HUES64 (cell line): ENCODE data around the gene SEMA7A.
"Not testable (repeated sequence)": the region's sequence is repeated elsewhere in the genome, so short reads cannot be mapped to it uniquely, and the experiment has no call there.

Experiments used
- H3K27ac ChIP-seq: 2 replicates; pipeline ENCODE4 v1.7.0; 2013; ENCODE audit warnings: low read depth, low read length, inconsistent platforms
- H3K27me3 ChIP-seq: 2 replicates; pipeline ENCODE4 v1.6.1; 2013; ENCODE audit warnings: mild to moderate bottlenecking, low read length; ENCODE audit not compliant: insufficient read depth
- H3K36me3 ChIP-seq: 2 replicates; pipeline ENCODE4 v1.6.1; 2013; ENCODE audit warnings: mild to moderate bottlenecking, low read length; ENCODE audit not compliant: insufficient read depth
- H3K4me1 ChIP-seq: 2 replicates; pipeline ENCODE4 v1.6.1; 2013; ENCODE audit warnings: mild to moderate bottlenecking, low read length, moderate library complexity; ENCODE audit not compliant: insufficient read depth
- H3K4me3 ChIP-seq: 2 replicates; pipeline ENCODE4 v1.5.1; 2013; ENCODE audit warnings: mild to moderate bottlenecking, low read length, moderate library complexity
- H3K9ac ChIP-seq: 2 replicates; pipeline ENCODE4 v1.6.1; 2013; ENCODE audit warnings: mild to moderate bottlenecking, low read depth, low read length
- H3K9me3 ChIP-seq: 2 replicates; pipeline ENCODE4 v1.6.1; 2013; ENCODE audit warnings: low read depth, low read length; ENCODE audit not compliant: insufficient read depth
- WGBS: fragments of 150-250, 120-280 bp; methylation state at CpG from one replicate; pipeline ENCODE4 v1.1.7; 2013; ENCODE audit warnings: missing lambda C conversion rate; 5-methylcytosine and 5-hydroxymethylcytosine counted together

SEMA7A gene

DNA sequence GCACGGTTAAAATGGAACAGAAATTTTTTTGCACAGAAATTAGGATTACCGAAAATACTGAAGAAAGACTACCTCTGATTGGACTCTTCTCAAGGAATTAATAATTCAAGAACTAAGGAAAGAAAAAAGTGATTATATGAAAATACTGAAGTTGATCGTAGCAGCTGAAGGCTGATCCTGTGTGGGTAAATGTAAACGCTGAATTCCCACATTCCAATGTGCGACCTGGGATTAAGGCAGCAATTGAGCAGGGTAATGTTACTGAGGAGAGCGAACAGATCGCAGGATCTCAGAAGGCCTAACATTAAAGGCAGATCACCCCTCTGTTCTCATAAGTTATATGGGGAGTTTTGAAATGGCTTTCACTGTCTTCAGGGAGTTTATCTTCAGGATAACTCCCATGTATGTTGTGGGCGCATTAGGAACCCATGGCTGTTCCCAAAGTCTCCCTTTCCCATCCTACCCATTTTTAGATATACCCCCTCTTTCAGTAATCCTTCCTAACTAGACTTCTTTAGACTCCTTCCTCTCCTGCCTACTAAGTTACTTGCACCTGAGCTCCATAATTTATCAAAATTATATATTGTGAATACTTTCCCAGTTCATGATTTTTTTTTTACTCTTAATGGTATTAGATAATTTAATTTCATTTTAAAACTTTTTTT, 28.2 kb upstream of the SEMA7A start:
- 31% methylated on average over 8 of the region's 8 CpGs for WGBS
- Histone ChIP-seq H3K9me3 (no peaks in the 10 kb centered on the region; the same call in 1 of the 2 replicates), H3K9ac (peak overlapping the region; percentile 89), H3K4me3 (peak overlapping the region; percentile 95), H3K36me3 (peaks cover 20% of the 10 kb centered on the region), H3K27me3 (no peaks in the 10 kb centered on the region), H3K27ac (peak overlapping the region; percentile 91), H3K4me1 (peaks cover 9% of the 10 kb centered on the region; the same call in 1 of the 2 replicates)

GRCh38 chr15:74460871-74461846, 27.4 kb upstream of the SEMA7A start, which contains the start of gene UBL7:
UBL7 (minus strand) TSS chr15:74461160; CDS start chr15:74458867, 2,293 bp downstream.
- Histone ChIP-seq H3K4me1 (peaks cover 9% of the 10 kb centered on the region; the same call in 1 of the 2 replicates), H3K27ac (peak within 1 kb of the TSS; percentile 91), H3K27me3 (no peaks in the 10 kb centered on the region), H3K9ac (peak within 1 kb of the TSS; percentile 89), H3K9me3 (no peaks in the 10 kb centered on the region; the same call in 1 of the 2 replicates), H3K36me3 (peaks cover 19% of the 10 kb centered on the region), H3K4me3 (peak within 1 kb of the TSS; percentile 95)
- under 1% methylated on average over 54 of the region's 54 CpGs for WGBS

DNA sequence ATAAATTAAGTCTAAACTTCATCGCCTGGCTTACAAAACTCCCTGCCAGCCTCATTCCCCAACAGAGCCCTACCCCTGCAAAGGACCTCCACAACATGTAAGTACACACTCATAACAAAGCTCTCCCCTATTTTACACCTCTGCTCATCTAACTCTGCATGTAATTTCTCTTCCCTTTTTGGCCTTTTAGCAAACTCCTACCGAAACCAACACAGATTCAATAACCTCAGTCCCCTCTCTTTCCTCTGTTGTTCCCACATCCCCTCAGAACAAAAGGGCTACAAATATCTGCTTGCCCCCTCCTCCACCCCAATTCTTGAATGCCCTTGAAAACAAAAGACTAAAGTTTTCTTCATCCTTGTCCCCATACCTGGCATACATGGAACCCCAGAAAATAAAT, 26.5 kb upstream of the SEMA7A start:
- WGBS: 75% methylated on average over 2 of the region's 2 CpGs
- Histone ChIP-seq H3K4me1 (peaks cover 9% of the 10 kb centered on the region; the same call in 1 of the 2 replicates), H3K9me3 (no peaks in the 10 kb centered on the region; the same call in 1 of the 2 replicates), H3K9ac (peak overlapping the region; percentile 80), H3K27me3 (no peaks in the 10 kb centered on the region), H3K4me3 (peak overlapping the region; percentile 95), H3K27ac (peak overlapping the region; percentile 66), H3K36me3 (peaks cover 18% of the 10 kb centered on the region)

GRCh38 chr15:74459798-74460197, 26.0 kb upstream of the SEMA7A start:
- H3K36me3 ChIP-seq: peaks cover 21% of the 10 kb centered on the region
- not testable (repeated sequence) for H3K27ac ChIP-seq, H3K4me3 ChIP-seq, H3K9me3 ChIP-seq, H3K9ac ChIP-seq, H3K27me3 ChIP-seq, H3K4me1 ChIP-seq
- 97% methylated on average over 14 of the region's 14 CpGs for WGBS

- H3K4me3 ChIP-seq: no peak overlapping the region
- peaks cover 26% of the 10 kb centered on the region for H3K36me3 ChIP-seq
- H3K27ac ChIP-seq: no peak overlapping the region
- H3K4me1 ChIP-seq: peaks cover 15% of the 10 kb centered on the region
- H3K9me3 ChIP-seq: no peaks in the 10 kb centered on the region
- H3K27me3 ChIP-seq: no peaks in the 10 kb centered on the region
- WGBS: 95% methylated on average over 3 of the region's 3 CpGs
- no peak overlapping the region for H3K9ac ChIP-seq
Observed at GRCh38 chr15:74458473-74458872, 24.7 kb upstream of the SEMA7A start.

DNA sequence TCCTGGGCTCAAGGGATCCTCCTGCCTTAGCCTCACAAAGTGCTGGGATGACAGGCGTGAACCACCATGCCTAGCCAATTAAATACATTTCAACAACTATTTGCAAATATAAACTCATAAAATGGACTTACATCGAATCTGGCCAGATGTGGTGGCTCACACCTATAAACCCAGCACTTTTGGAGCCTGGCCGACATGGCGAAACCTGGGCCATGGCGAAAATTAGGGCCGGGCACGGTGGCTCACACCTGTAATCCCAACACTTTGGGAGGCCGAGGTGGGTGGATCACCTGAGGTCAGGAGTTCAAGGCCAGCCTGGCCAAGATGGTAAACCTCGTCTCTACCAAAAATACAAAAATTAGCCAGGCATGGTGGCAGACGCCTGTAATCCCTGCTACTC, 23.3 kb upstream of the SEMA7A start:
- H3K9me3 ChIP-seq, H3K4me3 ChIP-seq, H3K9ac ChIP-seq, H3K27me3 ChIP-seq, H3K27ac ChIP-seq: not testable (repeated sequence)
- Histone ChIP-seq H3K4me1 (peaks cover 16% of the 10 kb centered on the region), H3K36me3 (peaks cover 31% of the 10 kb centered on the region)
- WGBS: 96% methylated on average over 10 of the region's 10 CpGs

GRCh38 chr15:74454764-74455500, 21.2 kb upstream of the SEMA7A start:
- Histone ChIP-seq H3K4me1 (peaks cover 10% of the 10 kb centered on the region), H3K9me3 (no peaks in the 10 kb centered on the region), H3K9ac (no peak overlapping the region), H3K36me3 (peaks cover 41% of the 10 kb centered on the region), H3K27ac (no peak overlapping the region), H3K4me3 (no peak overlapping the region), H3K27me3 (no peaks in the 10 kb centered on the region)

GRCh38 chr15:74453925-74454763, 20.4 kb upstream of the SEMA7A start:
- Histone ChIP-seq H3K9me3 (no peaks in the 10 kb centered on the region), H3K9ac (0 out of 2 replicates have a peak overlapping the region, but pooled peaks have one; percentile 1), H3K4me1 (peaks cover 10% of the 10 kb centered on the region), H3K4me3 (no peak overlapping the region), H3K27me3 (no peaks in the 10 kb centered on the region), H3K36me3 (peaks cover 49% of the 10 kb centered on the region), H3K27ac (0 out of 2 replicates have a peak overlapping the region, but pooled peaks have one; percentile 21)
- 84% methylated on average over 13 of the region's 13 CpGs for WGBS

GRCh38 chr15:74451861-74452835, 18.4 kb upstream of the SEMA7A start:
- Histone ChIP-seq H3K9ac (no peak overlapping the region), H3K9me3 (no peaks in the 10 kb centered on the region), H3K36me3 (peaks cover 65% of the 10 kb centered on the region), H3K4me1 (peaks cover 10% of the 10 kb centered on the region), H3K4me3 (no peak overlapping the region), H3K27ac (no peak overlapping the region), H3K27me3 (no peaks in the 10 kb centered on the region)
- WGBS: 93% methylated on average over 16 of the region's 16 CpGs
